ENCODE measurements around the gene C1QTNF2.

Gene C1QTNF2

GRCh38 chr5:160369990-160370712 lies at the start of gene C1QTNF2:
TSS of gene C1QTNF2 (minus strand) at chr5:160370626. CDS start at chr5:160355011, 15,615 bp downstream.
- peak; percentile 63 for DNase-seq

DNA sequence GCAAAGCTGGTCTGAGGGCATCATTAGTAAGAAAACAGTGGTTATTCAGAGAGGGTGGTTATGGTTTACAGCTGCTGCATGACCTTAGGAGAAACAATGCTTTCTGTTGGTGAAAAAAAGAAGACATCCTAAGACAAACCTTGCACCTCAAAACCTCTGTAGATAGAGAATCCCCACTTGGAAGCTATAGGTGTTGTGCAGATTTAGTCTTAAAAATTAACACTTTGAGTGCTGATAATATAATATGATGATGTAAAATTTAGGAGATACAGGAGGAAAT lies 49.8 kb upstream of the C1QTNF2 start:
- DNase-seq: no peak

GRCh38 chr5:160419458-160420330 lies 49.3 kb upstream of the C1QTNF2 start:
- no peak for DNase-seq

DNA sequence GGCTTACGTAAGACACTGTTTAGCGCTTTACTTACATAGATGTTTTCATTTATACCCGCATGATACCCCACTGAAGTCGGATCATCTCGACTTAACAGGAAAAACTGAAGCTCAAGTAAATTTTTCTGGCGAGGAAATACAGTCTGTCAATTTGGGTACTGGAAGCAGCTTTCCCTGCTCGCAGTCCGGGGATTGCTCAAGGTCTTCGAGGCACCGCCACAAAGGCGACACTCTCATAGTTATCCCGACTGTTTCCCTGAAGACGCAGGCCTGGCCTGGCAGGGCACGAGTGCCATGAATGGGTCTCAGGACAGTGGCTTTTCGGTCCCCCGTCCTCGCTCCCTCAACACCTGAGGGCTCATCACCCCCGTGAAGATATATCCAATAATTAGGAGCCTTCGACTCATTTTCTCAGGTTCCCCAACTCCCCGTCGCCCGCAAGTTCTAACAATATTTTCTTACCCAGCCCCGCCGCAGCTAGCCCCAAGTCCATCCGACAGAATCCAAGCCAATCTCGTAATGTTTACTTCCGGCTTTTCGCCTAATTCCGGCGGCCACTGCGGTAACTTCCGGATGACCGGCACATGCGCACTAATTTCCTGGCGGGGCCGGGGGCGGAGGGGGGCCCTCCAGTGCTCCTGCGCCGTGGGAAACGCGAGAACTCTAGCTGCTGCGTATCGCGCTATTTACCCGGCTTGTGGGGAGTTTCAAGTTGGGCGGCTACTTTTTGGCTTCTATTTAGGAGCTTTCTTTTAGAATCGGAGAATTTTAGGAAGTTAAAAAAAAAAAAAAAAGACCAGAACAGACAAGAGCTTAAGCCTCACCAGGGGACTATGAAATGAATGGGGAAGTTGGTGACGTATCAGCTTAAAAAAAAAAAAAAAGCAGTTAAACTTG lies 48.4 kb upstream of the C1QTNF2 start, which contains the start of gene SLU7:
Gene SLU7, minus strand, starts transcription at position 521 of the 897 bp plus-strand sequence. CDS start 3,787 bp downstream, outside the sequence.
- peak; percentile 90 for DNase-seq

GRCh38 chr5:160399402-160400353 lies 29.3 kb upstream of the C1QTNF2 start, which contains the start of gene FAM200C:
TSS of gene FAM200C (minus strand) at chr5:160400054. CDS start at chr5:160395490, 4,564 bp downstream.
- DNase-seq: peak; percentile 89

- DNase-seq: no peak
Observed at GRCh38 chr5:160398806-160399205, 28.4 kb upstream of the C1QTNF2 start.

GRCh38 chr5:160397492-160397891 lies 27.1 kb upstream of the C1QTNF2 start:
- no peak for DNase-seq

DNA sequence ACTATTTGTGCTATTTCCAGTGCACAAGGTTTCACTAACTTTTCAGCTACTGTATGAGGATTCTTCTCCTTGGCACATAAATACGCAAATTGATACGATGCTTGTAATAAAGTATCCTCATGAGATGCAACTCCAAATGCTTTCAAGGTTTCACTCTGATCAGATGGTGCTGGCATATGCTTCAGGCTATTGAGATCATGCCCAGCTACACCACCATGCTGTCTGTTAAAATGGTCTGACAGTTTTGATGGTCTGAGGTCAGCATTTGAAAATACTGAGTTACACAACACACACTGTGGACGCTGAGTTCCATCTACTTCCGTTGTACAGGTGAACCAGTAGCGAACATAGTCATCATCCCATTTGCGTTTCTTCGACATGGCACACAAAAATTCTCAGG lies 24.7 kb upstream of the C1QTNF2 start:
- DNase-seq: no peak

- DNase-seq: no peak
Observed at GRCh38 chr5:160390787-160391696, 20.6 kb upstream of the C1QTNF2 start.

GRCh38 chr5:160387445-160387844 lies 17.0 kb upstream of the C1QTNF2 start:
- no peak for DNase-seq

GRCh38 chr5:160385496-160385895 lies 15.1 kb upstream of the C1QTNF2 start:
- no peak for DNase-seq

- no peak for DNase-seq
Observed at GRCh38 chr5:160384681-160385080, 14.3 kb upstream of the C1QTNF2 start.

GRCh38 chr5:160382346-160382745 lies 11.9 kb upstream of the C1QTNF2 start:
- no peak for DNase-seq

- DNase-seq: no peak
Observed at GRCh38 chr5:160380041-160380440, 9.6 kb upstream of the C1QTNF2 start.

DNA sequence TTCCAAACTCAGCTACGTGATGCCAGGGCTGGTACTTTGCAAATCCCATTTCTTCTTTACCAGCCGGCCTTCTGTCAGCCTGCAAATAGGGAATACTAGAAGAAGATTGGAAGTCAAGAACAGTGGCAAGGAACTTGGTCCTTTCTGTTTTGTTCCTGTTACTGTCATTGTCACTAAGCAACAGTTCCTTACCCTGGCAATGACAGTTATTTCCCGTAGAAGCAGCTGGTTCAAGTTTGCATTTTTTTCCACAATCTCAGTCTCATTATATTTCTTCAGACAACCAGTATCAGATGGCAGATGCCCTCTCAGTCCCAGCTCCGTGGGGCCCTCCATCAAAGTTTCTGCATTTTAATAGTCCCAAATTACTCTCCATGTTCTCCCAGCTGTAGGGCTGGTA lies 9.1 kb upstream of the C1QTNF2 start:
- DNase-seq: no peak

- no peak for DNase-seq
Observed at GRCh38 chr5:160378330-160378729, 7.9 kb upstream of the C1QTNF2 start.

- DNase-seq: no peak
Observed at GRCh38 chr5:160377651-160378050, 7.2 kb upstream of the C1QTNF2 start.

GRCh38 chr5:160376416-160376815 lies 6.0 kb upstream of the C1QTNF2 start:
- DNase-seq: no peak

DNA sequence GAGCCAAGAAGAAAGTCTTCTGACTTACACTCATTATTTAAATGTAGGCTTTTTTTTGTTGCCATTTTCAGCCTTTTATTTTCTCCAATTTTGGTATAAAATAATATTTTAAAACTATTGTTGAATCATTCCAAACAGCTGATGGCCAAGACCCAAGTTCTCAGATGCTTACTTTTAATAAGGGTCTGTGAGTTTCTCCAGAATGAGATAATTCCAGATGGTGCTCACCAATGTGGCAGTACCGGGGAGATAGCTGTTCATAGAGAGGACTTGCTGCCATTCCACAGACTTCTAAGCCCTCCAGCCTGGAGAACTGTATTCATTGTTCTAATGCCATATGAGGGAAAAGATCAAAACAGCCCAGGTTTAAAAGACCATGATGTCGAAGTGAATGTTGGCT lies 5.3 kb upstream of the C1QTNF2 start:
- no peak for DNase-seq

DNA sequence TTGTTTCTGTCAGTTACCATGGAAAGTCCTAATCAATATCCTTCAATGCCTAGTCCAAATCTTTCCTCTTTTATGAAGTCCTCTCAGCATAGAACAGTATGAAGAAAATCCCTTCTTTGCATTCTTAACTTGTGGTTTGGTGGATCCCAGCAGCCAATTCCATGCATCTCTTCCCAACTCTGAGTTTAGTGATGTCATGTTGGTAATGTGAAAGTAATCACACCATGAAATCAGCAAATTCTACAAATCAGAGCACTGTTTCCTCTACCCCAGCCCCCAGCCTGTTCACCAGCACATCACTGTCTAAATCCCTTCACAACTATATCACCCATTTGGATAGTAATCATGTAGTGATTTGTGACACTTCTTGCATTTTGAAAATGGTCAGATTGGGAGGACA lies 4.7 kb upstream of the C1QTNF2 start:
- DNase-seq: no peak

DNA sequence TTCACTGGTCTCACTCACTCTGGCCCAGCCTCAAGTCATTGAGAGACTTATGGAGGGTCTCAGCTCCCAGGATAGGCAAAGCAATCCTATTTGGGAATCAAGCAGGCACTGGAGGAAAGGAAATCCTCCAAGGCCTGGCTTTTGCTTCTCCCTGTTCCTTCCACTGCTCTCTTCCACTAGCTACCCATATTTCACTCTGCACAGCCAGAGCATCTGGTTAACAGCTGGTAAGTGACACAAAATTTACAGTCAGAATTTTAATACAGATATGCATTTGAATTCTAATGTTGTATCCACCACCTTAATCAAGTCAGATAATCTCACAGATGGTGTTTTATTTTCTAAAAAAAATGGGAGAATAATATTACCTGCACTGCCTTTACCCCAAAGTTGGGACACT lies 868 bp upstream of the C1QTNF2 start:
- no peak for DNase-seq
